ENCODE data around the gene SLC9A8.

GRCh38 chr20:49846206-49846807 lies 33.7 kb downstream of the SLC9A8 start:
- TF ChIP-seq CTCF (conservative IDR thresholded peaks at IDR 0.05), result peak; percentile 90
- no peak for TF ChIP-seq EZH2 (IDR thresholded peaks at IDR 0.05; ENCODE audit: low read depth)
